ENCODE measurements around the gene ZFHX3.

Gene ZFHX3

GRCh38 chr16:72787130-72787513 is 260.8 kb downstream of the ZFHX3 start:
- DNase-seq = no peak

DNA sequence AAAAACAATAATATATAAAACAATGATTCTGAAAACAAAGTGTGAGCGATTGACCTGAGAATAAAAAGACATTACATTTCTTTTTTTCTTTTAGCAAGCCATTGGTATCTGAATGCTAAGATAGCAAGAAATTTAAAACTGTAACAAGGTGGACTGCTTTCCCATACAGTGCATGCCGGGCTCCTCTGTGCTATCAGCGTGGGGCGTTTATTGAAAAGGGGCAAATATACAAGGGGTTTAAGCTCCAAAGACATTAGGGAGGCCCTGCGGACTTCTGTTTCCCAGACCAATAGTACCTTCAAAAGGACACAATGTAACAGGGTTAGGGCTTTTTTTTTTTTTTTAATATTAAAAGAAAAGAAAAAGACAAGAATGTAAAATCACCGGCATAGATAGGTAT is 261.3 kb downstream of the ZFHX3 start:
- DNase-seq = no peak

- peak; percentile 13 for DNase-seq
Measured at GRCh38 chr16:72785886-72786285, 262.0 kb downstream of the ZFHX3 start.

- no peak for DNase-seq
Measured at GRCh38 chr16:72785171-72785570, 262.8 kb downstream of the ZFHX3 start.

DNA sequence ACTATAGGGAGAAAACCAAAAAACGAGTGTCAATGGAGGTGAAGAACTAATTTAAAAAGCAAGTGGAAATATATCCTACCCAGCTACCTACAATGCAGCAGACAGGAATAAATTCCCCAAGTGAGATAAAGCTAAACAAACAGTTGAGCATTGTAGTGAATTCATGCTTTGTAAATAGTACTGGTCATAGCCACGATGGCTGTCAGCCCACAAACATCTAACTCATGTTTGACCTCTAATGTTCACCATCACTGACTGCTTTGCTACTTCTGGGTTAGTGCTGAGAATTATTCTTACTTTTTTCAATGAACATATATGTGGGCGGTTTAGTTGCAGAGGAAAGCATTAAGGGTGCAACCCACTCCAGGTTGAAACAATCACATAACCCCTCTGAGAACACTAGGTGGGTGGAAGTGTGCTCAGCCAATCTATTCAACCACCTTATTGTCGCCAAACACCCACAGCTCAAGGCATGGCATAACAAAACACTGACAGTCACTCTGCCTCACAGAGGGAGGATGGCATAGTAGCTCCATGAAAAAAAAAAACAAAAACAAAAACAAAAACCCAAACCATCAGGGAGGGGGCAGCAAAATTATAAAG is 264.1 kb downstream of the ZFHX3 start:
- peak; percentile 20 for DNase-seq

GRCh38 chr16:72769876-72770275 is 278.1 kb downstream of the ZFHX3 start:
- peak; percentile 8 for DNase-seq

GRCh38 chr16:72768591-72768990 is 279.3 kb downstream of the ZFHX3 start:
- no peak for DNase-seq

DNA sequence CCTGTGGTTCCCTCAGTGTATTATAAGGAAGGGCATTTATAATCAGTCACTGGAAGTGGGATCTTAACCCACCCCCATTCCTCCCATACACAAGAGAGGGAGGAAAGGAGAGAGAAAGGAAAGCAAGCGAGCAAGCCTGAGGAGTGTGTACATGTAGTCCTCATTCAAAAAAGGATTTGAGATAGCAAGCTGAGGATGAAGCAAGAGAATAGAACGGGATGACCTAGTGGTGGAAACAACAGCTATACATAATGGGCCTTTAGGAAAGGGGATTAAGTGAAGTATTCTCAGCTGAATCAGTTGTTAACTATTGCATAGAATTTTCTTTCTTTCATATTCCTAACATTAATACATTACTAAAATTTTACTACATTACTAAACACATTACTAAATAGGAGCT is 281.4 kb downstream of the ZFHX3 start:
- no peak for DNase-seq

- DNase-seq = no peak
Measured at GRCh38 chr16:72764015-72764654, 283.8 kb downstream of the ZFHX3 start.

DNA sequence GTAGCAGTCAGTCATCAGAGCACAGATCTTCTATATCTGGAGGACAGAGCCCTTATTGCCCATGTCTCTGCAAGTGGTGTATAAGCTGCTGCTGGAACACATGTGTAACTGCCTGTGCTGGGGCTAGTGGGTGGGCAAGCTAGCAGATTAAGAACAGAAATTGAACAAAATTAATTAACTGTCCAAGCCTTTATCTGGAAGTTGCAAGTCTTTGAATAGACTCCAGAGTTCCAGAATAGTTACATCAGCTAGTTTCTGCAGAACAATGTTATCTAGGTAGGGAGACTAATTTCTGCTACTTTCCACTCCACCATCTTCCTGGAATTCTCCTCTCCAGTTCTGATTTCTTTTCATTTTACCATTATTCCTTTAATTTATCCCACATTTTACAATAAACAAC is 287.3 kb downstream of the ZFHX3 start:
- DNase-seq = no peak

- DNase-seq = no peak
Measured at GRCh38 chr16:72753881-72754280, 294.0 kb downstream of the ZFHX3 start.

GRCh38 chr16:72752004-72752695 is 295.8 kb downstream of the ZFHX3 start:
- DNase-seq = no peak

- DNase-seq = no peak
Measured at GRCh38 chr16:72751076-72751475, 296.9 kb downstream of the ZFHX3 start.

- DNase-seq = no peak
Measured at GRCh38 chr16:72749091-72749490, 298.8 kb downstream of the ZFHX3 start.

- no peak for DNase-seq
Measured at GRCh38 chr16:72744076-72744793, 303.7 kb downstream of the ZFHX3 start.

DNA sequence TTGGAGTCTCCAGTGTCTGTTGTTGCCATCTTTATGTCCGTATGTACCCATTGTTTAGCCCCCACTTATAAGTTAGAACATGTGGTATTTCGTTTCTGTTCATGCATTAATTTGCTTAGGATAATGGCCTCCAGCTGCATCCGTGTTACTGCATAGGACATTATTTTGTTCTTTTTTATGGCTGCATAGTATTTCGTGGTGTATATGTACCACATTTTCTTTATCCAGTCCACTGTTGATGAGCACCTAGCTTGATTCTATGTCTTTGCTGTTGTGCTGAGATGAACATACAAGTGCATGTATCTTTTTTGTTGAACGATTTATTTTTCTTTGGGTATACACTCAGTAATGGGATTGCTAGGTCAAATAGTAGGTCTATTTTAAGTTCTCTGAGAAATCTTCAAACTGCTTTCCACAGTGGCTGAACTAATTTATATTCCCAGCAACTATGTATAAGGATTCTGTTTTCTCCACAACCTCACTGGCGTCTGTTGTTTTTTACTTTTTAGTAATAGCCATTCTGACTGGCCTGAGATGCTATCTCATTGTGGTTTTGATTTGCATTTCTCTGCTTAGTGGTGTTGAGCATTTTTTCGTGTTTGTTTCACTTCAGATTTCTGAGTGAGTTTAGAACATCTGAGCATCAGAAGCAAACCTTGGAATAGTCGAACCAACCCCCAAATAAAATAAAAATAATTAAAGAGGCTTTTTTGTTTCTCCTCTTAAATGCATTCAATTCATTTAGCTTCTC is 304.7 kb downstream of the ZFHX3 start:
- DNase-seq = peak; percentile 18

DNA sequence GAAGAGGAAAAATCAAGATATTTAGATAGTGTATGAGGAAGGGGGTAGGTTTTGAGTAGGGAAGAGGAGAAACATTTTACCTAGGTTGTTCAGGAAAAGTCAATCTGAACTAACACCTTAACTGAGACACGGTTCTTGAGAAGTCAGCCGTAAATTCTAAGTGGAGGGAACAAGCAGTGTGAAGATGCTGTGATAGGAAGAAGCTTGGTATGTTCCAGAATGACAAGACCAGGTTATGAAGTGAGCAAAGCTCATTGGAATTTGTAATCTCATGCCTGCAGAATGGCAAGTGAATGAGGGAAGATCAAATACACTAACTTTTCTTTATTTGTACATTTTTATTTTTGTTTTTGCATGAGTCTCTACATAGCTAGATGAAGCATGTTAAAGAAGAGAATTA is 307.6 kb downstream of the ZFHX3 start:
- DNase-seq = peak; percentile 69

DNA sequence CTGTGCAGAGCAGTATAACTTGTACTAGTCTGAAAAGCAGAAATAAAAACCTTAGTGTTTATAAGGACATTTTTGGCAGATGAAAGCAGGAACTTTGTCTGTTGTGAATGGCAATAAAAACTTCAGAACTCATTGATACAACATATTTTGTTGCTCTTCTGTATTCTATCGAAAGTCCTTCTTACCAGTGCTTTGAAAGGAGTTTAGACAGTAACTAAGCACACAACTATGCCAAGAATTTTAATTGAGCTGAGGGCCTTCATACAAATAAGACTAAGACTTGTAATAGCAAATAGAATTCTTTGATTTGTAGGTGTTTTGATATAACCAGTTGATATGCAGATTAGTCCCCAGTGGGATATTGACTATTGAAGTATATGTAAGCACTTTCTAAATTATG is 308.4 kb downstream of the ZFHX3 start:
- peak; percentile 80 for DNase-seq

- no peak for DNase-seq
Measured at GRCh38 chr16:72736074-72736473, 311.9 kb downstream of the ZFHX3 start.

Measured in EL (cell line).